Calu3 (cell line): ENCODE measurements around the gene TMSB4X. TPM values are rescaled to one million over a fixed set of nuclear protein-coding genes. Genes with fewer than 3 reads are reported as not detected.

Source experiments
- BruUV-seq: library from RNA; stranded (reverse); fragments of 400-500 nt; replicated peaks from 2 replicates; lab custom pipeline; 2021; lab: Mats Ljungman, UMichigan
- CTCF ChIA-PET: fragments of 300-600 bp; sonication (Branson Sonifier 250); formaldehyde crosslinking; loops from one replicate; lab custom pipeline; 2022; ENCODE audit warnings: antibody characterized with exemption; lab: Charles Lee
- DNase-seq: peaks from one replicate; pipeline ENCODE4 v3.0.0; 2022
- H3K27ac Mint-ChIP-seq: one replicate; pipeline ENCODE4 v1.8.0; 2022; ENCODE audit warnings: mixed read lengths; ENCODE audit not compliant: unreplicated experiment
- H3K27me3 Mint-ChIP-seq: one replicate; pipeline ENCODE4 v1.8.0; 2022; ENCODE audit warnings: mixed read lengths; ENCODE audit not compliant: unreplicated experiment
- H3K36me3 Mint-ChIP-seq: one replicate; pipeline ENCODE4 v1.8.0; 2022; ENCODE audit warnings: mild to moderate bottlenecking, moderate library complexity, mixed read lengths; ENCODE audit not compliant: insufficient read depth, unreplicated experiment
- H3K4me1 Mint-ChIP-seq: one replicate; pipeline ENCODE4 v1.8.0; 2022; ENCODE audit warnings: mild to moderate bottlenecking, low read depth, mixed read lengths; ENCODE audit not compliant: unreplicated experiment
- H3K4me3 Mint-ChIP-seq: one replicate; pipeline ENCODE4 v1.8.0; 2022; ENCODE audit warnings: mild to moderate bottlenecking, low read depth, moderate library complexity, mixed read lengths; ENCODE audit not compliant: unreplicated experiment
- H3K9me3 Mint-ChIP-seq: one replicate; pipeline ENCODE4 v1.8.0; 2022; ENCODE audit warnings: low read depth, mixed read lengths; ENCODE audit not compliant: unreplicated experiment
- intact Hi-C: fragments of 100-400 bp; cut with micrococcal nuclease; formaldehyde crosslinking; loops from one replicate; pipeline ENCODE4 v1.10.0; 2022; ENCODE audit not compliant: unreplicated experiment
- total RNA-seq: library from RNA; stranded (reverse); gene quantifications from 2 replicates; pipeline ENCODE4 v1.2.3, GENCODE V29; 2022
- TF ChIP-seq, protein P1 (sequence below): fragments of 200-600 bp; IDR thresholded peaks from one replicate; pipeline ENCODE4 v1.8.0; 2022; ENCODE audit warnings: antibody characterized with exemption; ENCODE audit not compliant: unreplicated experiment

TMSB4X gene
- total RNA-seq, 1 experiment from 2014 or later = 5,274 TPM

DNA sequence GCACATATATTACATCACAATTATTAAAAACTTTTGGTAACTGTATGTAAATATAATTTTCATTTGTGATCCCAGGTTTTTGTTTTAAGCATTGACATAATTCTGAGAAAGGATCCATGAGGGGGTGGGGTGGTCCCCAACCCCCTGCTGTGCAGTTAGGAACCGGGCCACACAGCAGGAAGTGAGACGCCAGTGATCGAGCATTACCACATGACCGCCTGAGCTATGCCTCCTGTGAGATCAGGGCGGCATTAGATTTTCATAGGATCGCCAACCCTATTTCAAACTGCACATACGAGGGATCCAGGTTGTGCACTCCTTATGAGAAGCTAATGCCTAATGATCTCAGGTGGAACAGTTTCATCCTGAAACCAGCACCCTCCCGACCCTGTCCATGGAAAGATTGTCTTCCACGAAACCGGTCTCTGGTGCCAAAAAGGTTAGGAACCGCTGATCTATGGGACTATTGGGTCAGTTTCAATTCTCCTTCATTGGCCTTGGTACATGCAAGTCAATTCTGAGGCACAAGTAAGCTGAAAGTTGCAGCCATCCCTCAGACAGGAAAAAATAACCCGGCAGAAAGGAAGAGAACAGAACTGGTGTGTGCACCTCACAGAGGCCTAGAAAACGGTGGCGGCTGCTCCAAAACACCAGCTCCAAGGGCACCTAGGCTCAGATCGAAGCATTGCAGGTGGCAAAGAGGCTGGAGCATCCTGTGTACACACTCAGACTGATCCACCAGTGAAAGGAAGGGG lies 7.0 kb upstream of the TMSB4X start:
- Mint-ChIP-seq H3K9me3 (no peaks in the 10 kb centered on the region), H3K4me3 (no peak overlapping the region), H3K4me1 (peaks cover 28% of the 10 kb centered on the region), H3K36me3 (peaks cover 23% of the 10 kb centered on the region), H3K27ac (no peak overlapping the region), H3K27me3 (no peaks in the 10 kb centered on the region)
- DNase-seq = no peak
- CTCF ChIA-PET = interaction anchor here (1.0 kb wide), 1 partner anchor 125 kb away, joined by 3 read pairs; no protein-coding TSS in a partner anchor
- TF ChIP-seq, protein P1, sequence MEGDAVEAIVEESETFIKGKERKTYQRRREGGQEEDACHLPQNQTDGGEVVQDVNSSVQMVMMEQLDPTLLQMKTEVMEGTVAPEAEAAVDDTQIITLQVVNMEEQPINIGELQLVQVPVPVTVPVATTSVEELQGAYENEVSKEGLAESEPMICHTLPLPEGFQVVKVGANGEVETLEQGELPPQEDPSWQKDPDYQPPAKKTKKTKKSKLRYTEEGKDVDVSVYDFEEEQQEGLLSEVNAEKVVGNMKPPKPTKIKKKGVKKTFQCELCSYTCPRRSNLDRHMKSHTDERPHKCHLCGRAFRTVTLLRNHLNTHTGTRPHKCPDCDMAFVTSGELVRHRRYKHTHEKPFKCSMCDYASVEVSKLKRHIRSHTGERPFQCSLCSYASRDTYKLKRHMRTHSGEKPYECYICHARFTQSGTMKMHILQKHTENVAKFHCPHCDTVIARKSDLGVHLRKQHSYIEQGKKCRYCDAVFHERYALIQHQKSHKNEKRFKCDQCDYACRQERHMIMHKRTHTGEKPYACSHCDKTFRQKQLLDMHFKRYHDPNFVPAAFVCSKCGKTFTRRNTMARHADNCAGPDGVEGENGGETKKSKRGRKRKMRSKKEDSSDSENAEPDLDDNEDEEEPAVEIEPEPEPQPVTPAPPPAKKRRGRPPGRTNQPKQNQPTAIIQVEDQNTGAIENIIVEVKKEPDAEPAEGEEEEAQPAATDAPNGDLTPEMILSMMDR = no peak
- intact Hi-C loops = no loop called here
- no TSS peak for BruUV-seq

DNA sequence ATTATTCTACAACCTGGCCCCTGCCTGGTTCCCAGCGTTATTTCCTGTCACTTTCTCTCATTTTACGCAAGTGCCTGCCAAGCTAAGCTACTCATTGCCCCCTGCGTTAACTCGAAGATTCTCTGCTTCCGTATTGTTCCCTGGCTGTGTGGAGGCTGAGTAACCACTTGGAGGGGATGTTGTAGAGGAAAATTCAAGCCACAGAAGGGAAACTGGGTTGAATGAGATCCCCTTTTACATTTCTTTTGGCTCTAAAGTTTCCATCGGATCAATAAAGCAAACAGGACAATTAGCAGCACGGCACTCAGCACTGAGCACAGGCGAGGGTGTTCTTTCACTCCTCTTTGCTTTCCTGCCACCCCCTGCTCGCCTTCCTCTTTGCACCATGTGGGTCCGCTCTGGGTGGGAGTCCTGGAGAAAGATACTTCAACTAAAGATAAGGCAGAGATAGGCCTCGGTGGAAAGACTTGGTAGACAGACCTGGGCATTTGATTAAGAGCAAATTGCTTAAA lies 4.2 kb upstream of the TMSB4X start:
- DNase-seq = peak; percentile 55
- BruUV-seq = no TSS peak
- TF ChIP-seq, protein P1 = peak; percentile 35
- intact Hi-C loops = loop anchor here (1.0 to 10.0 kb wide), 4 partner anchors 24 to 518 kb away; no protein-coding TSS in a partner anchor
- no peaks in the 10 kb centered on the region for H3K27me3 Mint-ChIP-seq
- CTCF ChIA-PET = interaction anchor here (0.7 to 1.5 kb wide), 6 partner anchors 23 to 675 kb away, joined by 3 to 19 read pairs (median 5); no protein-coding TSS in a partner anchor
- H3K4me1 Mint-ChIP-seq = peaks cover 40% of the 10 kb centered on the region
- peak overlapping the region; percentile 66 for H3K4me3 Mint-ChIP-seq
- H3K9me3 Mint-ChIP-seq = no peaks in the 10 kb centered on the region
- peak overlapping the region; percentile 100 for H3K27ac Mint-ChIP-seq
- peaks cover 52% of the 10 kb centered on the region for H3K36me3 Mint-ChIP-seq

DNA sequence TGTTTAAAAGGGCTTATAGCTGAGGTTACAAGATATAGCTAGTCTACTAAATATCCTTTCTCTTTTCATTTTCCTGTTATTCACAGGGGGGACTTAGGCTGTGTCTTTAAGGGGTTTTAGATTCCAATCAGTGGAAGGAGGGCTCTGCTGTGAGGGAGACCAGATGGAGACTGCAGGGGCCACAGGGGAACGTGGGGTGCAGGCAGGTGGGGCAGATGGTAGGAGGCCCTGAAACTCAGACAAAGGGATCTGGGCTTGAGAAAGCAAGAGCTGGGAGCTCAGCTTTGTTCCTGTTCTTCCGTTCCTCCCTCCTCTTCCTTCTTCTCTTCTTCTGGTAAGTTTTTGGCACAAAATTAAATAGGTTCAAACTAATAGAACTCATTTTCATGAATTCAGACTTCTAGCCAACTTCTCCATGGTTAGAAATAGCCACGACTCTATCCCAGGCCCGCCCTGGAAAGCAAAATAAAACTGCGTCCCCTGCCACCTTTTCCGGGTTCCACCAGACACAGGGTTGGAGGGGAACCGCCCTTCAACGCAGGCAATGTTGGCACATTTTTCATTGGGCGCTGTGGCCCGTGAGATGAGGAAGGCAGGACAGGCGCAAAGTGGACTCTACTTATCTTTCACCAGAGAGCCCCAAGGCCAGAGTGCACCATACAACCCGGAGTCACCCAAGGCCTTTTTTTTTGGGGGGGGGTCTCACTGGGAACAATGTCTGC lies 3.5 kb upstream of the TMSB4X start:
- DNase-seq = peak; percentile 70
- Mint-ChIP-seq H3K27me3 (no peaks in the 10 kb centered on the region), H3K27ac (peak overlapping the region; percentile 100), H3K36me3 (peaks cover 59% of the 10 kb centered on the region), H3K9me3 (no peaks in the 10 kb centered on the region), H3K4me1 (peaks cover 40% of the 10 kb centered on the region), H3K4me3 (peak overlapping the region; percentile 66)
- CTCF ChIA-PET = interaction anchor here (0.7 to 2.5 kb wide), 7 partner anchors 13 to 675 kb away, joined by 3 to 14 read pairs (median 3); no protein-coding TSS in a partner anchor
- TSS peak; percentile 19 for BruUV-seq
- TF ChIP-seq, protein P1 = no peak
- intact Hi-C loops = loop anchor here (1.0 to 10.0 kb wide), 4 partner anchors 25 to 517 kb away; no protein-coding TSS in a partner anchor

DNA sequence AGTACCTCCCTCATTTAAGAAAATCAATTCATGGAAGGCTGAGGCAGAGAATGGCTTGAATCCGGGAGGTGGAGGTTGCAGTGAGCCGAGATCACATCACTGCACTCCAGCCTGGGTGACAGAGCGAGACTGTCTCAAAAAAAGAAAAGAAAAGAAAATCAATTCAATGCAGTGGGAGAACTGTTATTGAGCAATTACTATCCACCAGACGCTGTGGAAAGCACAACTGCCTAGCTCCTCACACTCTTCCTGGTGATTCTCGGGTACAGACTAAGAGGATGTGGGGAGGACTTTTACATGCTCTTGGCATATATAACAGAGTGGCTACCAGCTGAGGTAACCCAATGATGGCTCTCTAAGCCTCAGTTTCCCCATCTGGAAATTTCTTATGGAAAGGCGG lies 2.7 kb upstream of the TMSB4X start:
- CTCF ChIA-PET = interaction anchor here (0.7 to 2.5 kb wide), 4 partner anchors 14 to 674 kb away, joined by 3 to 14 read pairs (median 3); no protein-coding TSS in a partner anchor
- intact Hi-C loops = loop anchor here (10.0 kb wide), 1 partner anchor 313 kb away; no protein-coding TSS in a partner anchor
- peaks cover 40% of the 10 kb centered on the region for H3K4me1 Mint-ChIP-seq

More for the DNA sequence above, 2.7 kb upstream of the TMSB4X start:
- Mint-ChIP-seq H3K9me3 (no peaks in the 10 kb centered on the region), H3K27ac (peak overlapping the region; percentile 100), H3K4me3 (peak overlapping the region; percentile 66), H3K36me3 (peaks cover 67% of the 10 kb centered on the region), H3K27me3 (no peaks in the 10 kb centered on the region)
- BruUV-seq = no TSS peak
- TF ChIP-seq, protein P1 = no peak
- DNase-seq = no peak
